Activated CD4-positive, alpha-beta T cell treated with anti-CD3 and anti-CD28 coated beads for 24 hours (primary cell): Measurements from ENCODE around the gene SAP130.

ENCODE experiments used
- DNase-seq, 2 donors: peaks; one replicate each; pipeline ENCODE4 v3.0.0-alpha.2; 2020; ENCODE audit warnings: low read depth in 2 of 2

The SAP130 gene

GRCh38 chr2:127893494-127893893, 134.4 kb downstream of the SAP130 start:
- DNase-seq: no peak

GRCh38 chr2:127893033-127893432, 134.8 kb downstream of the SAP130 start:
- no peak for DNase-seq

GRCh38 chr2:127891811-127892210, 136.0 kb downstream of the SAP130 start:
- DNase-seq: no peak
